ENCODE results near the gene RNU4-1. TPM values are rescaled to one million over a fixed set of nuclear protein-coding genes. Genes with fewer than 3 reads are reported as not detected.
"Not testable (repeated sequence)": the region's sequence is repeated elsewhere in the genome, so short reads cannot be mapped to it uniquely, and the experiment has no call there.

RNU4-1 gene
- total and polyA plus RNA-seq, 4 donors = under 0.01 to 26.0 (median under 0.01) TPM; not detected in 1

GRCh38 chr12:120247183-120247582 lies 45.9 kb downstream of the RNU4-1 start:
- H3K9ac ChIP-seq (ENCODE audit: low read depth in 1 of 2, low read length in 2 of 2) = no peak overlapping the region
- DNase-seq (ENCODE audit: low spot score) = no peak
- H3K4me1 ChIP-seq (ENCODE audit: control insufficient read depth in 4 of 4, insufficient read depth in 4 of 4, low read length in 3 of 4) = peaks cover 1 to 30% (median 14%) of the 10 kb centered on the region in 4 donors
- H3K9me3 ChIP-seq (ENCODE audit: control insufficient read depth in 4 of 4, low read length in 3 of 4) = no peaks in the 10 kb centered on the region
- TF ChIP-seq EGR1 (IDR thresholded peaks at IDR 0.05; ENCODE audit: low read depth in 2 of 2) (no peak), HNF4A (conservative IDR thresholded peaks at IDR 0.05) (no peak), RXRA (IDR thresholded peaks at IDR 0.05) (peak in 1 of 2 donors; percentile 34), ZBTB33 (IDR thresholded peaks at IDR 0.05) (no peak)
- WGBS = 51% methylated on average over 3 of the region's 3 CpGs
- no peak overlapping the region for H3K4me3 ChIP-seq (ENCODE audit: low read depth in 1 of 3, low read length in 3 of 3)
- H3K27me3 ChIP-seq (ENCODE audit: control insufficient read depth in 4 of 4, insufficient read depth in 4 of 4, low read length in 3 of 4) = no peaks in the 10 kb centered on the region
- no peaks in the 10 kb centered on the region for H3K36me3 ChIP-seq (ENCODE audit: control insufficient read depth in 4 of 4, insufficient read depth in 3 of 4, low read depth in 1 of 4, low read length in 3 of 4)
- peak overlapping the region; percentile 25 to 32 for H3K27ac ChIP-seq (ENCODE audit: low read depth in 1 of 2, low read length in 2 of 2)

DNA sequence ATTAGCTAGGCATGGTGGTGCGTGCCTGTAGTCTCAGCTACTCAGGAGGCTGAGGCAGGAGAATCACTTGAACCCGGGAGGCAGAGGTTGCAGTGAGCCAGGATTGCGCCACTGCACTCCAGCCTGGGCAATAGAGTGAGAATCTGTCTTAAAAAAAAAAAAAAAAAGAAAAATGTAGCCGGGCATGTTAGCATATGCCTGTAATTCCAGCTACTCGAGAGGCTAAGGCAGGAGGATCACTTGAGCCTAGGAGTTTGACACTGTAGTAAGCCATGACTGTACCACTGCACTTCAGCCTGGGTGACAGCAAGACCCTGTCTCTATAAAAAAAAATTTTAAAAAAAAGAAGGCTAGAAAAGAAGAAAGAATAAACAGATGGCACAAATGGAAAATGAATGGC lies 46.3 kb downstream of the RNU4-1 start:
- H3K27ac ChIP-seq (ENCODE audit: low read depth in 1 of 2, low read length in 2 of 2); H3K9me3 ChIP-seq (ENCODE audit: control insufficient read depth in 4 of 4, low read length in 3 of 4); DNase-seq (ENCODE audit: low spot score); H3K4me3 ChIP-seq (ENCODE audit: low read depth in 1 of 3, low read length in 3 of 3); H3K9ac ChIP-seq (ENCODE audit: low read depth in 1 of 2, low read length in 2 of 2); H3K27me3 ChIP-seq (ENCODE audit: control insufficient read depth in 4 of 4, insufficient read depth in 4 of 4, low read length in 3 of 4); H3K36me3 ChIP-seq (ENCODE audit: control insufficient read depth in 4 of 4, insufficient read depth in 3 of 4, low read depth in 1 of 4, low read length in 3 of 4): not testable (repeated sequence)
- peaks cover 3 to 32% (median 18%) of the 10 kb centered on the region in 4 donors for H3K4me1 ChIP-seq (ENCODE audit: control insufficient read depth in 4 of 4, insufficient read depth in 4 of 4, low read length in 3 of 4)
- WGBS = 90% methylated on average over 5 of the region's 5 CpGs

Small RNA genes within 50 kb of the gene (small RNA-seq; reads per million reads assigned to genes)
- gene RNU4-1 = 975 reads per million, percentile 99 among the genes with 10 or more reads in this experiment
- 1,621 reads per million, percentile 99 among the genes with 10 or more reads in this experiment for gene RNU4-2
- not detected for gene RNU6-1088P

Other genes starting within 250 kb of the RNU4-1 start
- 10 to 100 TPM in 1 of 2 donors, 1 to 10 TPM in 1; 8.6 to 11.8 TPM for gene RAB35, start 176.5 kb downstream of the RNU4-1 start, total RNA-seq
- gene RAB35, start 176.5 kb downstream of the RNU4-1 start, polyA plus RNA-seq = 10 to 100 TPM in 1 of 2 donors, 1 to 10 TPM in 1; 7.4 to 14.4 TPM
- 10 to 100 TPM; 38.0 to 78.6 TPM for gene GCN1, start 98.5 kb downstream of the RNU4-1 start, total RNA-seq
- 10 to 100 TPM in 1 of 2 donors, 1 to 10 TPM in 1; 7.3 to 13.7 TPM for gene GCN1, start 98.5 kb downstream of the RNU4-1 start, polyA plus RNA-seq
- 1,000 to 10,000 TPM; 1,321 to 1,770 TPM for gene RPLP0, start 92.1 kb downstream of the RNU4-1 start, total RNA-seq
- gene RPLP0, start 92.1 kb downstream of the RNU4-1 start, polyA plus RNA-seq = 1,000 to 10,000 TPM in 1 of 2 donors, 100 to 1,000 TPM in 1; 472 to 1,306 TPM
- 10 to 100 TPM in 1 of 2 donors, 1 to 10 TPM in 1; 6.0 to 13.1 TPM for gene PXN, start 27.5 kb downstream of the RNU4-1 start, total RNA-seq
- gene PXN, start 27.5 kb downstream of the RNU4-1 start, polyA plus RNA-seq = 10 to 100 TPM; 12.0 to 12.6 TPM
- under 1 TPM; under 0.01 TPM for gene RNU4-2, start 1.3 kb downstream of the RNU4-1 start, total RNA-seq
- 10 to 100 TPM in 1 of 2 donors, not detected in 1; 82.7 TPM for gene RNU4-2, start 1.3 kb downstream of the RNU4-1 start, polyA plus RNA-seq
- 1 to 10 TPM; 1.6 to 2.3 TPM for gene SIRT4, start 9.1 kb upstream of the RNU4-1 start, total RNA-seq
- gene SIRT4, start 9.1 kb upstream of the RNU4-1 start, polyA plus RNA-seq = 1 to 10 TPM; 1.6 to 4.2 TPM
- 1 to 10 TPM in 1 of 2 donors, under 1 TPM in 1; 0.84 to 1.4 TPM for gene PLA2G1B, start 34.5 kb upstream of the RNU4-1 start, total RNA-seq
- 1 to 10 TPM in 1 of 2 donors, under 1 TPM in 1; 0.39 to 4.6 TPM for gene PLA2G1B, start 34.5 kb upstream of the RNU4-1 start, polyA plus RNA-seq
- 1 to 10 TPM in 1 of 2 donors, not detected in 1; 1.2 TPM for gene MSI1, start 75.9 kb upstream of the RNU4-1 start, total RNA-seq
- under 1 TPM in 1 of 2 donors, not detected in 1; 0.13 TPM for gene MSI1, start 75.9 kb upstream of the RNU4-1 start, polyA plus RNA-seq
- 100 to 1,000 TPM; 338 to 451 TPM for gene COX6A1, start 144.9 kb upstream of the RNU4-1 start, total RNA-seq
- gene COX6A1, start 144.9 kb upstream of the RNU4-1 start, polyA plus RNA-seq = 100 to 1,000 TPM; 621 to 910 TPM
- gene TRIAP1, start 153.1 kb upstream of the RNU4-1 start, total RNA-seq = 10 to 100 TPM; 11.9 to 13.3 TPM
- gene TRIAP1, start 153.1 kb upstream of the RNU4-1 start, polyA plus RNA-seq = 10 to 100 TPM; 24.7 to 39.9 TPM
- gene GATC, start 153.2 kb upstream of the RNU4-1 start, total RNA-seq = 10 to 100 TPM; 13.0 to 15.5 TPM
- gene GATC, start 153.2 kb upstream of the RNU4-1 start, polyA plus RNA-seq = 10 to 100 TPM in 1 of 2 donors, 1 to 10 TPM in 1; 8.9 to 13.5 TPM
- gene SRSF9, start 176.5 kb upstream of the RNU4-1 start, total RNA-seq = 10 to 100 TPM; 45.3 to 83.9 TPM
- 10 to 100 TPM; 62.6 to 98.5 TPM for gene SRSF9, start 176.5 kb upstream of the RNU4-1 start, polyA plus RNA-seq
- gene DYNLL1, start 202.9 kb upstream of the RNU4-1 start, total RNA-seq = 100 to 1,000 TPM; 101 to 143 TPM
- gene DYNLL1, start 202.9 kb upstream of the RNU4-1 start, polyA plus RNA-seq = 100 to 1,000 TPM; 224 to 275 TPM
- 10 to 100 TPM; 25.0 to 29.9 TPM for gene COQ5, start 235.9 kb upstream of the RNU4-1 start, total RNA-seq
- gene COQ5, start 235.9 kb upstream of the RNU4-1 start, polyA plus RNA-seq = 10 to 100 TPM; 31.4 to 33.6 TPM
- 100 to 1,000 TPM; 102 to 157 TPM for gene RNF10, start 241.1 kb upstream of the RNU4-1 start, total RNA-seq
- 10 to 100 TPM; 48.0 to 49.6 TPM for gene RNF10, start 241.1 kb upstream of the RNU4-1 start, polyA plus RNA-seq